Thymus (tissue), 11 donors: ENCODE data around the gene EEFSEC. TPM values are rescaled to one million over a fixed set of nuclear protein-coding genes. Genes with fewer than 3 reads are reported as not detected.

Experiments used
- DNase-seq, 9 donors: peaks; one replicate each; pipeline ENCODE4 v3.0.0-alpha.2; 2013; ENCODE audit warnings: low spot score in 9 of 9, low read depth in 6 of 9, missing footprints in 1 of 9
- H3K27ac ChIP-seq, 2 donors: one replicate each; pipeline ENCODE4 v1.5.1; 2013; ENCODE audit warnings: control low read depth in 1 of 2, low read depth in 1 of 2, low read length in 1 of 2, mild to moderate bottlenecking in 1 of 2, moderate library complexity in 1 of 2
- H3K27me3 ChIP-seq, 2 donors: one replicate each; pipeline ENCODE4 v1.5.1; 2013; ENCODE audit warnings: low read length in 1 of 2; ENCODE audit not compliant: control insufficient read depth in 2 of 2, insufficient read depth in 1 of 2
- H3K36me3 ChIP-seq, 2 donors: one replicate each; pipeline ENCODE4 v1.5.1; 2013; ENCODE audit warnings: low read length in 1 of 2, mild to moderate bottlenecking in 1 of 2, moderate library complexity in 1 of 2; ENCODE audit not compliant: control insufficient read depth in 2 of 2, insufficient read depth in 2 of 2
- H3K4me1 ChIP-seq, 2 donors: one replicate each; pipeline ENCODE4 v1.5.1; 2013; ENCODE audit warnings: low read length in 2 of 2; ENCODE audit not compliant: control insufficient read depth in 2 of 2, insufficient read depth in 2 of 2
- H3K4me3 ChIP-seq, 2 donors: one replicate each; pipeline ENCODE4 v1.5.1; 2013; ENCODE audit warnings: low read length in 2 of 2, control low read depth in 1 of 2, mild to moderate bottlenecking in 1 of 2
- H3K9me3 ChIP-seq, 2 donors: one replicate each; pipeline ENCODE4 v1.5.1; 2013; ENCODE audit warnings: low read length in 1 of 2, mild to moderate bottlenecking in 1 of 2; ENCODE audit not compliant: control insufficient read depth in 2 of 2, insufficient read depth in 1 of 2
- WGBS: extraction: QIAGEN DNeasy Blood & Tissue Kit; methylation state at CpG from one replicate; pipeline ENCODE4 v1.1.7; 2013; 5-methylcytosine and 5-hydroxymethylcytosine counted together
- polyA plus RNA-seq: library from polyadenylated mRNA; stranded (reverse); fragments of 200-250 nt; gene quantifications from one replicate; pipeline ENCODE4 v1.2.3, GENCODE V29; 2013
- total RNA-seq: library from RNA; stranded (reverse); fragments of 120-200 nt; gene quantifications from one replicate; pipeline ENCODE4 v1.2.4, GENCODE V29; 2013
- donor health status: healthy.

Gene EEFSEC
- total and polyA plus RNA-seq, 2 donors, result 6.5 to 13.1 TPM

DNA sequence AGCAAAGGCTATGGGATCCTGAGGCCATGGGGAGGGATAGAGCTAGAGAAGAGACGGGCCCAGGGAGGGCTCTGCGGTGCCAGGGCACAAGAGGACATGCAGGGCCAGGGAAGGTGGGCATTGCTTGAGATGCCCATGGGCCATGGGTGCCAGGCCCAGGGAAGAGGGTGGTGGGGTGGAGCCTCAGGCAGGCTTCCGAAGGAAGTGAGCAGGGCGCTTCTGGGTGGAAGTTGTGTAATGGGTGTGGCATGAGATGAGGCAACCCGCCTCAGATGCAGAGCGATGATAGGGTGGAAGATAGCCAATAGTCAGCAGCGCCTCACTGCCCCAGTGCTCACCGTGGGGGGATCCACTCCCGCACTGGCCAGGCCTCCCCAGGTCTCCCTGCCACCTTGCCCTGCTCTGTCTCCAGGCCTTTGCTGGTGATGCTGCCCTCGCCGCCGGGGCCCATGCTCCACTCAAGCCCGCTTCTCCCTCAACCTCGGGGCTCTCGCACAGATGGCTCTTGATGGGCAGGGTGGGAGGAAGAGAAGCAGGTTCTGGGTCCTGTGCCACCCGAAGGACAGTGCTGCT, 262.0 kb downstream of the EEFSEC start:
- H3K27ac ChIP-seq, result no peak overlapping the region
- no peak for DNase-seq
- no peaks in the 10 kb centered on the region for H3K27me3 ChIP-seq
- H3K4me1 ChIP-seq, result no peaks in the 10 kb centered on the region
- H3K9me3 ChIP-seq, result no peaks in the 10 kb centered on the region
- H3K36me3 ChIP-seq, result no peaks in the 10 kb centered on the region
- H3K4me3 ChIP-seq, result no peak overlapping the region
- 97% methylated on average over 16 of the region's 16 CpGs for WGBS

DNA sequence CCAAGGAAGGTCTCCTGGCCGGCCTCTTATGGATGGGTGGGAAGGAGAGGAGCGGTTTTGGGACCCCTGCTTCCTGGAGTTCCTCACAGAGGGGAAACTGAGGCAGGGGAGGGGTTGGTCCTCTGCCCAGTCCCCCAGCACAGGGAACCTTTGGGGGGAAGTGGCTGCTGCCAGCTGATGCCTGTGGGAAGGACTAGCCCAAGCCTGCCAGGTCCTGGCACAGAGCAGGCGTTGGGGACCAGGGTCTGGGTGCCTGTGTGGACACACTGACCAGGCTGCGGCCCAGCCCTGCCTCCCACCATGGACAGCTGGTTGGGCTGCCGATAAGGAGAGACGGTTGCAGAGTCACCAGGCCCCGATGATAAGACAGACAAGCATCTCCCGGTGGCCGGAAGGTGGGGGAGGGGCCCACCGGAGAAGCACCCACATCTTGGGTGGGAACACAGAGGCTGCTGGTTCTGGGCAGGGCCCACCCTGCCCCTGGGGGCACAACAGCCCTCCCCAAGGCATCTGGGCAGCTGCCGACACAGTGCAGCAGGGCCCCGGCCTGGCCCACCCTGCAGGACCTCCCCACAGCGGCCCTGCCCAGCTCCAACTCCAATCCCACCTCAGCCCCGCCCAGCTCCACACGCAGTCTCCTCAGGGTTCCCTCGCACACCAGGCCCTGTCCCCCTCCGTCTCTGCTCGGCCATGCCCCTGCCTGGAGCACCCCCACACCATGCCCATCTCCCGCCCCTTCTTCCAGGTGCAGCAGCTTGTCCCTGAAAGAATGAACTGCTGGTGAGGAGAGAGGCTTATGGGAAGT, 262.7 kb downstream of the EEFSEC start:
- H3K9me3 ChIP-seq, result no peaks in the 10 kb centered on the region
- no peaks in the 10 kb centered on the region for H3K36me3 ChIP-seq
- no peaks in the 10 kb centered on the region for H3K4me1 ChIP-seq
- DNase-seq, result no peak
- 95% methylated on average over 19 of the region's 19 CpGs for WGBS
- no peak overlapping the region for H3K4me3 ChIP-seq
- H3K27me3 ChIP-seq, result no peaks in the 10 kb centered on the region
- H3K27ac ChIP-seq, result no peak overlapping the region

DNA sequence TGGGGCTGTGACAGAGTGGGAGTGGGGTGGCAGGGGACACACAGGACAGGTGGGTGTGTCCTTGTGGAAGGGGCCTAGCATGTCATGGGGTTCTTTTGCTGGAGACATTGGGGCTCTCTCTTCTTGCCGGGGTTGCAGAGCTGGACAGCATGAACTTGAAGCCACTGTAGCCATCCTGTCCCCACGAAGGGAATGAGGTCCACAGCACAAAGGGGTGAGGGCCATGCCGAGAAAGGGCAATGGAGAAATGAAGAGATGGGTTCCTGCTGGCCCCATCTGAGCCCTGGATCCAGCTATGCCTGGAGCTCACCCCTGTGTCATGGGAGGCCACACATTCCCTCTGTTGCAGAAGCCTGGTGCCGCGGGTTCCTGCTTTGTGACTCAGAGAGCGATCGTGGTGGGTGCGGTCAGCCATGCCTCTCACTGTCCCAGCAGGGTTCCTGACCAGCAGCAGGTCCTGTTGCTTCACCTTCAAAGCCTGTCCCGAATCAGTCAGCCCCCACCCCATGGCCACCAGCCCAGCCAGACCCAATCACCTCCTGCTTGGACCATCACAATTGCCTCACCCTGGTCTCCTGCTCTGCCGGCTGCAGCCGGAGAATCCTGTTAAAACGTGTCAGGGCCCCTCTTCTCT, 263.4 kb downstream of the EEFSEC start:
- Histone ChIP-seq H3K27ac (no peak overlapping the region), H3K4me1 (no peaks in the 10 kb centered on the region), H3K36me3 (no peaks in the 10 kb centered on the region), H3K9me3 (no peaks in the 10 kb centered on the region), H3K4me3 (no peak overlapping the region), H3K27me3 (no peaks in the 10 kb centered on the region)
- DNase-seq, result no peak
- 92% methylated on average over 12 of the region's 12 CpGs for WGBS

DNA sequence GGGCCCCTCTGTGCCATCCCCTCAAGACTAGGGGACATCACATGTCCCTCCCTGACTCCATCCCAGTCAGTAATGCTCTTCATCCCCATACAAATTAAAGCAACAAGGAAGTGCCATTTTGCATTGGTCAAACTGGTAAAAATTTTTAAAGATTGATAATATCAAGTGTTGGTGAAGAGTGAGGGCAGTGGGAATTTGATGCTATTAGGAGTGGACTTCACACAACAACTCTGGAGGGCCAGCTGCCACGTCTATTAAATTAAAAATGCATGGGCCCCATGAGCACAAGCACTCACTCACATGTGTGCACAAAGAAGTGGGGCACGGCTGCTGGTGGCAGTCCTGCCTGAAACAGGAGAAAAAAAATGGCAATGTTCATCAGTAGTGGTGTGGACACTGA, 265.6 kb downstream of the EEFSEC start:
- WGBS, result 98% methylated on average over 2 of the region's 2 CpGs
- H3K27ac ChIP-seq, result no peak overlapping the region
- H3K27me3 ChIP-seq, result no peaks in the 10 kb centered on the region
- H3K4me1 ChIP-seq, result no peaks in the 10 kb centered on the region
- no peaks in the 10 kb centered on the region for H3K36me3 ChIP-seq
- H3K9me3 ChIP-seq, result no peaks in the 10 kb centered on the region
- no peak overlapping the region for H3K4me3 ChIP-seq
- no peak for DNase-seq

DNA sequence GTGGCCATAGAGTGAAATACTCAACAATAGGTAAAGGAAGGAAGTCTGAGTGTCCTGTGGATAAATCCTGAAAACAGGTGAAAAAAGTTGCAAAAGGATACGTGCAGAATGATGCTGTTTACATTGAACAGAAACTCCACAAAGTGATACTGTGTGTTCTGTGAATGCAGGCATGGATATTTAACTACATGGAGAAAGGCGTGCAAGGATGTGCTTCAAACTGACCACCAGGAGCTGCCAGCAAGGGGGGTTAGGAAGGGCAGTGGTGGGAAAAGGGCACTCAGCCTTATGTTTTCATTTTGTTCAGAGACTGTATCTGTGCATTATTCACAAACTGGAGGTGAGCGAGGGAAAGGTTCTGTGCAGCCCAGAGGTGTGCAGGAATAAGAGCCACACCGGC, 266.0 kb downstream of the EEFSEC start:
- Histone ChIP-seq H3K27me3 (no peaks in the 10 kb centered on the region), H3K9me3 (no peaks in the 10 kb centered on the region), H3K27ac (no peak overlapping the region), H3K4me1 (no peaks in the 10 kb centered on the region), H3K4me3 (no peak overlapping the region), H3K36me3 (no peaks in the 10 kb centered on the region)
- no peak for DNase-seq
- WGBS, result 97% methylated on average over 4 of the region's 4 CpGs

DNA sequence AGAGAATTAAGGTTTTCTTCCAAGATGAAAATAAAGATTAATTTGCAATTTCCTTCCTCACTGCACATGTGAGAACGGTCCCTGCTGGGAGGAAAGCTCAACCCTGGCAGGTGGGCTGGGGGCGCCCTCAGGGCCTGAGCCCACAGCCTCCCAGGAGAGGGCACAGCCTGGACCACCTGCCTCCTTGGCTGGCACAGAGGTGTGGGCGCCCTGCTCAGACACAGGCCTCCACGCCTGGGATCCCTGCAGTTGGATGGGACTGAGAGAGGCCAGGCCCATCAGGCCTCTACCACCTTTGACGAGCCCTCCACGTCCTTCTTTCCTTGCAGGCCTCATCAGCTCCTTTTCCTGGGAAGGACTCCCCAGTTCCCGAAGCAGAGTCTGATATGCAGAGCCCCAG, 267.0 kb downstream of the EEFSEC start:
- Histone ChIP-seq H3K27me3 (peaks cover 0 to 2% of the 10 kb centered on the region in 2 donors), H3K27ac (no peak overlapping the region), H3K4me1 (no peaks in the 10 kb centered on the region), H3K9me3 (no peaks in the 10 kb centered on the region), H3K4me3 (no peak overlapping the region), H3K36me3 (no peaks in the 10 kb centered on the region)
- WGBS, result 90% methylated on average over 7 of the region's 7 CpGs
- no peak for DNase-seq

DNA sequence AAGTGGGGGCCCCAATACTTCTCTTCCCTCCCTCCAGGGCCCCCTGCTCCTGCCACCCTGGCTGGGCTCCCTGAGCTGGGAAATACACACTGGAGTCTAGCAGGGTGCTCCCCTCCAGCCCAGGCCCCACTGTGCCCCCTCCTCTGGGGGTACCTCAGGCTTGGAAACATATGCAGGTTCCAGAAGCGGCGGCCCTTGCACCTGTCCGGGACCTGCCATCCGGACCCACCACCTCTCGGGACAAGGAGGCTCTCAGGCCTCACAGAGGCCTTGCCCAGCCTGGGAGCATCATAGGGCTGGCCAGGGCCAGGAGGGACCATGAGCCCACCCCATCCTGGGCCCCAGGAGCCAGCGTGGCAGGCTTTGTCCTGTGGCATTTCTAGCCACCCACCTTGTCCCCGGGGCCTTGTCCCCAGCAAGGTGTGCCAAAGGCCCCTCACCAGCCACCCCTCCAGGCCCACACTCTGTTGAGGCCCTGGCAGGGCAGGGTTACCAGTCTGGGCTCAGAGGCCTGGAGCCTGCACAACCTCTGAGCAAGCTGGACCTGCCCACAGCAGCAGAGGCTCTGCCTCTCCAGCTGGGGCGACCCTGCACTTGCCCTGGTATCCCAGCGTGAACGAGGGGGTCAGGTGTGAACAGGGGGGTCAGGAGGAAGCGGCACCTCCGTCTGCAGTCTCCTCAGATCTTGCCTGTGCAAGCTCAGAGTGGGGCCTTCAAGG, 267.6 kb downstream of the EEFSEC start:
- Histone ChIP-seq H3K27me3 (peaks cover 0 to 6% of the 10 kb centered on the region in 2 donors), H3K9me3 (peaks cover 0 to 1% of the 10 kb centered on the region in 2 donors), H3K27ac (no peak overlapping the region), H3K4me3 (no peak overlapping the region), H3K36me3 (no peaks in the 10 kb centered on the region), H3K4me1 (no peaks in the 10 kb centered on the region)
- DNase-seq, result no peak
- 94% methylated on average over 12 of the region's 12 CpGs for WGBS

DNA sequence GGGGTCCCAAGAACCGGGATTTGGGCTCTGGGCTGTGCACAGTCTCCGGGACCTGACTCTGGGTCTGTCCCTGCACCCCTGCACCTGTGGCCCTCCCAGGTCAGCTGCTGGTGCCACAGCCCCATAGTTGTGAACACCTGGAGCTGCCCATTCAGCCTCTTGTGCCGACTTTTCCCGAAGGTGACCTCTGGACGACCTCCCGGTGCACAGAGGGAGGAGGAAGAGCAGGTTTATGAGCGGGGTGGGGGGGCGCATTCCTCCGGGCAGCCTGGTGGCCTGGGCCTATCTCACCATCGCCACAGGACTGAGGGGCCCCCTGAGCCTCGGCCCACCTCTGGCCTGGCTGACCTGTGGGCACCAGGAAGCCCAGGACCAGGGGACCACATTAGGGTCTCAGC, 268.2 kb downstream of the EEFSEC start:
- Histone ChIP-seq H3K9me3 (peaks cover 0 to 1% of the 10 kb centered on the region in 2 donors), H3K27ac (no peak overlapping the region), H3K4me3 (no peak overlapping the region), H3K36me3 (no peaks in the 10 kb centered on the region), H3K4me1 (peaks cover 0 to 4% of the 10 kb centered on the region in 2 donors), H3K27me3 (peaks cover under 1 to 10% of the 10 kb centered on the region in 2 donors)
- no peak for DNase-seq
- 93% methylated on average over 11 of the region's 11 CpGs for WGBS

DNA sequence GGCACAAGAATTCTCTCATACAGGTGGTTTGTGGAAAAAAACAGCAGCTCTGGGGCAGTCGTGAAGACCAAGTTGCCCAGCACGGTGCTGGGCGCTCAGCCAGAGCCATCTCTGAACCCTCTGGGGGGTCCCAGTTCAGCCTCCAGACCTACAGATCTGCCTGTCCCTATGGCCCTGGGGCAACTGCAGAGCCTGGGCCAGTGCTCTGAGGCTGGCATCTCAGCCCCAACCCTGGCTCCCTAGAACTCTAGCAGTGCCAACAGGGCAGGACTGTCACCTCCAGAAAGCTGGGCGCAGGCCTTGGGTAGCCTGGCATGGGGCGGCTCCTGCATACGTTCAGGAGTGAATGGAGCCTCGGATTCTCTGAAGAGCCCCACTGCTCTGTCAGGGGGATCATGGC, 268.7 kb downstream of the EEFSEC start:
- Histone ChIP-seq H3K4me1 (peaks cover 3 to 7% of the 10 kb centered on the region in 2 donors), H3K9me3 (peaks cover 0 to 1% of the 10 kb centered on the region in 2 donors), H3K27me3 (peaks cover 5 to 14% of the 10 kb centered on the region in 2 donors), H3K27ac (no peak overlapping the region), H3K4me3 (no peak overlapping the region), H3K36me3 (no peaks in the 10 kb centered on the region)
- WGBS, result 89% methylated on average over 7 of the region's 7 CpGs
- no peak for DNase-seq
